GM23248 (cell line): Measurements from ENCODE around the gene ANKRD11.

Source experiments
- EZH2 ChIP-seq: fragments of 200-600 bp; sonication (generic); IDR thresholded peaks from 2 replicates; pipeline ENCODE4 v1.6.1; 2018; ENCODE audit warnings: antibody characterized with exemption, mild to moderate bottlenecking; ENCODE audit not compliant: insufficient read depth, poor library complexity, severe bottlenecking
- EZH2phosphoT487 ChIP-seq: fragments of 200-600 bp; sonication (generic); IDR thresholded peaks from 2 replicates; pipeline ENCODE4 v1.6.1; 2018; ENCODE audit warnings: antibody characterized with exemption, moderate library complexity, mild to moderate bottlenecking, low read depth; ENCODE audit not compliant: insufficient read depth

DNA sequence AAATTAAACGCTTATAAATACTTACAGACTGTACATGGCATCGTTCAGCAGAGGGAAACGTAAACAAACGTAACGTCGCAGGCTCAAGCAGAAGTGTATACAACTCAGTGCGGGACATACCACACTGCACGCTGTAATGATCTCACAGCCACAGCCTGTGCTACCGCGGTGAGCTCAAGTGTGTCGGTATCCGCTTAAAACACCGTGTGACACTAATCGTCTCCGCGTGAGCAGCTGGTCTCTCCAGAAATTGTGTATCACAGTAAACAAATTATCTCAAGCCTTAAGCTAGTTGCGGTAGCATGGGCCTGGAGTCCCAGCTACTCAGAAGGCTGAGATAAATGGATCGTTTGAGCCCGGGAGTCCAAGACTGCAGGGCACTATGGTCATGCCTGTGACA is 115.3 kb downstream of the ANKRD11 start:
- TF ChIP-seq EZH2 = no peak
- TF ChIP-seq EZH2phosphoT487 = no peak
